Measurements from ENCODE around the gene ZBTB42.

Gene ZBTB42

DNA sequence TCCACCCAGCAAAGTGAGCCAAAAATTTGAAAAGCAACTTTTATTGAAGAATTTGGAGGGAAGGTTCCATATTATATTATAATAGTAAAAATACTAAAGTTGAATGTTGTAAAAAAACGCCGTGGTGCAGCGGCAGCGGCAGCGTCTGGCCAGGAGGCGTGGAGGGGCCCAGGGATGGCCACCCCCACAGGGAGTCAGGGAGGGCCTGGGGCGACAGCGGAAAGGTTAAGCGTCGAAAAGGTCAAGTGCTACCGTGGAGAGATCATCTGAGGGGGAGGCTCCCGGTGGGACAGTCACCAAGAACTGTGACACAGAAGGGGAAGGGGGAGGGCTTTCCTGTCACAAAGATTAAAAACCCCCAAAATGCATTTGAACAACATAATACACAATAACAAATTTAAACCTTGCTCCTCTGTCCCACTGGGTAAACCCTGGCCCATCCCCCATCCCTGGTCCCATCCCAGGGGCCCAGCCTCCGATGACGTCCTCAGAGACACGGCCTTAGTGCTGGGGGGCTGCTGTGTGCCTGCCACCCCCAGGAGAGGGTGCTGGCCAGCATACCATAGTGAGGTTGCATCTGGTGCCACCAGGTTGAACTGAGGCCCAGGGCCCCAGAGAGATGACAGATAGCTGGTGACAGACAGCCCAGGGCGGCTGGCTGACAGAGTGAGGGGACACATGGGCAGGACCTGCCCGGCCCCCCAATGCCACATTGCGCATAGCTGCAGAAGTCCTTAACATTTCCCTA lies 31.4 kb upstream of the ZBTB42 start:
- DNase-seq: no peak

GRCh38 chr14:104770072-104770579 lies 30.8 kb upstream of the ZBTB42 start:
- DNase-seq: no peak

GRCh38 chr14:104770851-104771272 lies 30.0 kb upstream of the ZBTB42 start:
- no peak for DNase-seq

DNA sequence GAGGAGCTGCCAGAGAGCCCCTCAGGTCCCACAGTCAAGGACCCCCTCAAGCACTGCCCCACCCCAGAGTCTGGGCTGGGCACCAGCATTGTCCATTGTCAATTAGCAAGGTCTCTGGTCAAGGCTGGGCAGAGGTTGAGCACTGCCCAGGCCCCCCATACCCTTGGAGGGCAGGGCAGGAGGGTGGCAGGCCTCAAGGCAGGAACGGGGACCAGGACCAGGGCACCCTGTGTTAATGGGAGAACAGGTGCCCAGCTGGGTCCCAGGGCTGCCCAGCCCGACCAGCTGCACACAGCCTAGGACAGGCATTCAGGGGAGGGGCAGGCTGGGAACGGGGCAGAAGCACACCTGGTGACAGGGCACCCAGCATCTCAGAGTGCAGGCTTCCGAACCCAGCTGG lies 29.5 kb upstream of the ZBTB42 start:
- no peak for DNase-seq

- no peak for DNase-seq
Measured at GRCh38 chr14:104771918-104772706, 28.8 kb upstream of the ZBTB42 start.

DNA sequence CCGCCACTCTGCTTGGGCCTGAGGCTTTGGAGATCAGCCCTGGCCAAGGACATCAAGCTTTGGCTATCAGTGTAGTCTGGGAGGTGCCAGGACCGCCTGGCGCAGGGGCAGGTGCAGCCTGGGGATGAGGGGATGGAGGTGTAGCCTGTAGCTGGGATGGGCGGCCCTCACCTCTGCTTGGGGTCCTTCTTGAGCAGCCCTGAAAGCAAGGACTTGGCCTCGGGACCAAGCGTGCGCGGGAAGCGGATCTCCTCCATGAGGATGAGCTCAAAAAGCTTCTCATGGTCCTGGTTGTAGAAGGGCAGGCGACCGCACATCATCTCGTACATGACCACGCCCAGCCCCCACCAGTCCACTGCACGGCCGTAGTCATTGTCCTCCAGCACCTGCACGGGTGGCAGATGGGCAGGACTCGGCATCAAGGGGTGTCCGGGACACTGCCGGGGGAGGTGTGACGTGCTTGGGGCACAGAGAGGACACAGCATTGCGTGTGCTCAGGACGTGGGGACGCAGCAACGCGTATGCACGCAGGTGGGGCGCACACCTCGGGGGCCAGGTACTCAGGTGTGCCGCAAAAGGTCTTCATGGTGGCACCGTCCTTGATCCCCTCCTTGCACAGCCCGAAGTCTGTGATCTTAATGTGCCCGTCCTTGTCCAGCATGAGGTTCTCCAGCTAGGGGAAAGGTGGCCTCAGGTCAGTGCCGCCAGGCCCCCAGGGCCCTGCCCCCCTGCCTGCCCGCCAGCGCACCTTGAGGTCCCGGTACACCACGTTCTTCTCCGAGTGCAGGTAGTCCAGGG lies 28.0 kb upstream of the ZBTB42 start:
- DNase-seq: no peak

- no peak for DNase-seq
Measured at GRCh38 chr14:104773505-104774452, 27.1 kb upstream of the ZBTB42 start.

GRCh38 chr14:104774453-104775072 lies 26.3 kb upstream of the ZBTB42 start:
- DNase-seq: no peak

DNA sequence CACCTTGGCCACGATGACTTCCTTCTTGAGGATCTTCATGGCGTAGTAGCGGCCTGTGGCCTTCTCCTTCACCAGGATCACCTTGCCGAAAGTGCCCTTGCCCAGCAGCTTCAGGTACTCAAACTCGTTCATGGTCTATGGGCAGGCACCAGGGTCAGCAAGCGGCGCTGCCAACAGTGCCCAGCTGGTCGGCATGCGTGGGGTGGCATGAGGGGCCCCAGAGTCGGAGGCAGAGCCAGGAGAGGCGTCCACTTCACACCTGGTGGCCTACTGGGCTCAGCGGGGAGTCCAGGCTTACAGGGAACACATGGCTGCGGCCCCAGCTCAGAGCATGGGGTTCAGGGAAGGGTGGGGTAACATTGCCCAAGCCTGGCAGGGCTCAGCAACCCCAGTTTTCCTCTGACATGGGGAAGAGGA lies 25.8 kb upstream of the ZBTB42 start:
- no peak for DNase-seq

DNA sequence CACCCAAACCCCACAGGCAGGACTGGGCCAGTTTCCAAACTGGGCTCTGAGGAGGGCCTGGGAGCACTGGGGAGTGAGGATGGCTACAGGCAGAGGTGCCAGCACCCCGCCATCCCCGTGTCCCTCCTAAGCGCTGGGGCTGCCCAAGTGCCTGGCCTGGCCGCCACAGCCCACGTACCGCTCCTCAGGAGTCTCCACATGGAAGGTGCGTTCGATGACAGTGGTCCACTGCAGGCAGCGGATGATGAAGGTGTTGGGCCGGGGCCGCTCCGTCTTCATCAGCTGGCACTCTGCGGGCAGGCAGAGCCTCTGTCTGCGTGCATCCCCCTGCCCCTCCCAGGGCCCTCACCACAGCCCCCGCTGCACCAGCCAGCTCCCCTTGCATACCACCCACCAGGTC lies 24.4 kb upstream of the ZBTB42 start:
- no peak for DNase-seq

GRCh38 chr14:104776961-104777807 lies 23.7 kb upstream of the ZBTB42 start:
- DNase-seq: no peak

DNA sequence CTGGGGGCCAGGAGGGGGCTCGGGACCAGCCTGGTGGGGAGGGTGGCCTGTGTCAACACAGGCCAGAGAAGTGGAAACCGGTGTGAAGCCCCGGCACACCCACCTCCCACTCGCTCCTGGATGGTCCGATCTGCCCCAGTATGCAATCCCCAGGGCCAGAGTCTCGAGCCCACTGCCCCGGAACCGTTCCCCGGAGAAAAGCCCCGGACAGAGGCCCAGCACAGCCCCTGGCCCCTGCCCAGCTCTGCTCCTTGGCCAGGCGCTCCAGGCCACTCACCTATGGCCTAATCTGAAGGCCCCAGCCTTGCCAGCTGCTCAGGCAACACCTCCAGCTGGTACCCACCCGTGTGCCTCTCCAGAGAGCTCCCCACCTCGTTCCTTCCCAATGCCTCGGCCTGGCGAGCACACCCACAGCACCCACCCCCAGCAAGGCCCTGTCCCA lies 23.1 kb upstream of the ZBTB42 start:
- no peak for DNase-seq

GRCh38 chr14:104778694-104779331 lies 22.1 kb upstream of the ZBTB42 start:
- no peak for DNase-seq

GRCh38 chr14:104779776-104780512 lies 21.0 kb upstream of the ZBTB42 start:
- no peak for DNase-seq

DNA sequence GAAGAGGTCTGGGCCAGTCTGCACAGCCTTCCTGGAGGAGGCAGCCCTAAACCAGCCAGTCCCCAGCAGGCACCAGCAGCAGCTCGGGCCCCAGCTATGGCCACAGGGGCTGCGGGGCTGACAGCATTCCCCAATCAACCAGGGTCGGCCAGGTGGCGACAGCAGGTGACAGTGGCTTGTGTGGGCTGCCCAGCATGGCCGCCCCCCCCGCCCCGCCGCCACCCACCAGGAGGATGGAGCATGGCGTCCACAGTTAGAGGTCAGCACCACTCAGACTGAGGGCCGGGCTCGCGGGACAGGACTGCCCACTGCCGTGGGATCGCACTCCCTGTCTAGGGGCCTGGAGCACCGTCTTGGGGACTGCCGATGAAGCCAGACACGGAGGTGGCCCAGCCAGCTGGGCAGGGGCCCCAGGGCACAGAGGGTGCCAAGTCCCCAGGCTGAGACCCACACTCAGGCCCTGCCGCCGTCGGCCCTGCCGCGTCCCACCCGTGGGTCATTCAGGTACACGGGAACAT lies 20.3 kb upstream of the ZBTB42 start:
- DNase-seq: no peak

DNA sequence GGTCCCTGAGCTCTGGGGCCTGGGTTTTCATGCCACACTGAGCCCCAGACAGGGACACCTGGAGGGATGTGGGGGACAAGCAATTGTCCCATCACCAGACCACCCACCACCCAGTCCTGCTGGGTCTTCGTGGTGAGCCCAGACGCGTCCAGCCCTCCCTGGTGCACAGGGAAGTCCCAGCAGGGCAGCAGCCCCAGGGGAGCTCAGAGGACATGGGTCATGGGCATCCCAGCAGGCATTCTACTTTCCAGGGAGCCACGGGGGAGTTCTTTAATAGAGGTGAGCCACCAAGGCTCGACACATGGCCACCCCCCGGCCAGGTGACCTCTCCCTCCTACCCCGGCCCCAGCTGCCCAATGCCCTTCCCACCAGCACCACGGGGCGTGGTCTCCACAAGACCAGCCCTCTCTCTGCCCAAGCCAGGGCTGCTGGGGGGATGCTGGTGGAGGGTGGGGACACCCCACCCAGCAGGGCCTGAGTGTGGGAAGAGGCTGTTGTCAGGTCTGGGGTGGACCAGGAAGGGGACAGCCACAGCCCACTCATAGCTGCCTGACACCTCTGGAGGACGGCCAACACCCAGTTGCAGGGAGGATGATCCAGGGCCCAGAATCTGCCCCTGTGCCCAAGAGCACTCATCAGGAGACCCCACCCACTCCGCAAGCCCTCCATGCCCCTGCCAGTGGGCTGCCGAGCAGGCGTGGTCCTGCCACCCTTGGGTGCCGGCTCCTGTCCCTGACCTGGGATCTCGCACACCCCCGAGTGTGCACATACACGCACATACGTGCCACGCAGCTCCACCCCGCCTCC lies 19.4 kb upstream of the ZBTB42 start:
- no peak for DNase-seq

- DNase-seq: no peak
Measured at GRCh38 chr14:104782086-104782807, 18.7 kb upstream of the ZBTB42 start.

- no peak for DNase-seq
Measured at GRCh38 chr14:104782808-104783139, 18.1 kb upstream of the ZBTB42 start.

All from NCI-H1105 (cell line).